Subcutaneous abdominal adipose tissue (tissue), 5 donors: Measurements from ENCODE around the gene PBX4.
A peak's percentile ranks its signal among the peaks of the same experiment; 100 is the strongest.

Experiments
- H3K27ac ChIP-seq: one replicate; pipeline ENCODE4 v1.7.0; 2013; ENCODE audit warnings: low read depth, mild to moderate bottlenecking, inconsistent platforms, low read length, moderate library complexity
- H3K27me3 ChIP-seq, 5 donors: one replicate each; pipeline ENCODE4 v1.7.0; 2013; ENCODE audit warnings: low read length in 5 of 5, inconsistent platforms in 1 of 5; ENCODE audit not compliant: control insufficient read depth in 5 of 5, insufficient read depth in 4 of 5
- H3K36me3 ChIP-seq, 5 donors: one replicate each; pipeline ENCODE4 v1.7.0; 2013; ENCODE audit warnings: low read length in 5 of 5; ENCODE audit not compliant: control insufficient read depth in 5 of 5, insufficient read depth in 5 of 5
- H3K4me1 ChIP-seq, 5 donors: one replicate each; pipeline ENCODE4 v1.7.0; 2013; ENCODE audit warnings: low read length in 5 of 5, mild to moderate bottlenecking in 3 of 5, moderate library complexity in 1 of 5; ENCODE audit not compliant: control insufficient read depth in 5 of 5, insufficient read depth in 5 of 5
- H3K4me3 ChIP-seq, 5 donors: one replicate each; pipeline ENCODE4 v1.7.0; 2013; ENCODE audit warnings: low read length in 5 of 5, low read depth in 1 of 5
- H3K9ac ChIP-seq, 5 donors: one replicate each; pipeline ENCODE4 v1.7.0; 2013; ENCODE audit warnings: low read length in 5 of 5, mild to moderate bottlenecking in 4 of 5, moderate library complexity in 3 of 5
- H3K9me3 ChIP-seq, 5 donors: one replicate each; pipeline ENCODE4 v1.7.0; 2013; ENCODE audit warnings: low read length in 5 of 5; ENCODE audit not compliant: control insufficient read depth in 5 of 5
- donor health status: healthy.
- donor health status: healthy.
- donor health status: healthy.
- donor health status: healthy.
- donor health status: healthy.

PBX4 gene

DNA sequence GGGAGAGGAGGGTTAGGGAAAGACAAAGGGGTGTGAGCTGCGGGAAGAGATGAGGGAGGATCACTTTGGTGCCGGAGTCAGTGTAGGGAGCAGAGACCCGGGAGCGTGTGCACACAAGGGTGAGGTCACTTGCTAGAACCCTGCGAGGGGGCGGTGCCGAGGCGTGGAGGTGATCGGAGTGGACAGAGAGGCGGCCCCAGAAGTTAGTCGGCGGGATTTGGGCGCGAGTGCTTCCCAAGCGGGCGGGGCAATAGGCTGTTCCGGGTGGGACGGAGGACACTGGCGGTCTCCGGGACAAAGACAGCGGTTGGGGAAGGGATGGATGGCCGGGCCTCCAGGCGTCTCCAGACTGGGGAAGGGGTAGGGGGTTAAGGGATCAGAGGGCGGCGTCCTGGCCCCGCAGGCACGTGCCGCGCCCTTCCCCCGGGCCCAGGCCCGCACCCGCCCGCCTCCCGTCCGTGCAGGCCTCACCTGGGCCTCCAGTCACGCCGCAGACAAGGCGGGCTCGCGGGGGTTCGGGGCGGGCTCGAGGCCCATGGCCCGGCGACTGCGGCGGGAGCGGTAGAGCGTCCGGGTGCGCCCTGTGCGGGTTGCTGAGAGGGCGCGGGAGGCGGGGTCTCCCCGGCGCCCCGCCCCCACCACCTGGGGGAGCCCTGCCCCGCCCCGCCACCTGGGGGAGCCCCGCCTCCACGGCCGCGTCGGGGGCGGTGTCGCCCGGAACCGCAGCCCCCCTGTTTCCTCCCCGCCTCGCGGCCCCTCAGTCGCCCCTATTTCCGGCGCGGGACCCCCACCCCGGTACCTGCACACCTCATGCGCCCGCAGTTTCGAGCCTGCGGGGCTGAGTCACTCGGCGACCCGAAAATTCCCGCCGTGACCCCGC is 9.4 kb upstream of the PBX4 start, which contains the start of gene LPAR2:
Gene LPAR2, minus strand, starts transcription at position 600 of the 880 bp plus-strand sequence. CDS start 945 bp downstream, outside the sequence.
- Histone ChIP-seq H3K4me3 (peak within 1 kb of the TSS; percentile 49 to 66 (median 56)), H3K36me3 (peaks cover 0 to 17% (median 4%) of the 10 kb centered on the region in 5 donors), H3K9ac (peak within 1 kb of the TSS in 4 of 5 donors; percentile 39 to 67 (median 56)), H3K27ac (no peak within 1 kb of the TSS), H3K27me3 (peaks cover 0 to 8% (median 0%) of the 10 kb centered on the region in 5 donors), H3K4me1 (peaks cover 2 to 19% (median 13%) of the 10 kb centered on the region in 5 donors), H3K9me3 (no peaks in the 10 kb centered on the region)

- Histone ChIP-seq H3K4me3 (peak overlapping the region in 3 of 5 donors; percentile 53 to 66 (median 56)), H3K36me3 (peaks cover 0 to 11% (median 2%) of the 10 kb centered on the region in 5 donors), H3K27me3 (peaks cover 0 to 8% (median 0%) of the 10 kb centered on the region in 5 donors), H3K9ac (peak overlapping the region in 1 of 5 donors; percentile 60), H3K27ac (no peak overlapping the region), H3K4me1 (peaks cover 2 to 19% (median 13%) of the 10 kb centered on the region in 5 donors), H3K9me3 (no peaks in the 10 kb centered on the region)
These were observed 8.3 kb upstream of the PBX4 start for GRCh38 chr19:19626516-19627472.

- Histone ChIP-seq H3K27ac (no peak overlapping the region), H3K4me1 (peaks cover 2 to 20% (median 13%) of the 10 kb centered on the region in 5 donors), H3K9ac (no peak overlapping the region), H3K4me3 (no peak overlapping the region), H3K27me3 (peaks cover 0 to 8% (median 0%) of the 10 kb centered on the region in 5 donors), H3K9me3 (no peaks in the 10 kb centered on the region), H3K36me3 (peaks cover 0 to 5% (median 0%) of the 10 kb centered on the region in 5 donors)
These were observed 5.6 kb upstream of the PBX4 start for GRCh38 chr19:19624032-19624570.

DNA sequence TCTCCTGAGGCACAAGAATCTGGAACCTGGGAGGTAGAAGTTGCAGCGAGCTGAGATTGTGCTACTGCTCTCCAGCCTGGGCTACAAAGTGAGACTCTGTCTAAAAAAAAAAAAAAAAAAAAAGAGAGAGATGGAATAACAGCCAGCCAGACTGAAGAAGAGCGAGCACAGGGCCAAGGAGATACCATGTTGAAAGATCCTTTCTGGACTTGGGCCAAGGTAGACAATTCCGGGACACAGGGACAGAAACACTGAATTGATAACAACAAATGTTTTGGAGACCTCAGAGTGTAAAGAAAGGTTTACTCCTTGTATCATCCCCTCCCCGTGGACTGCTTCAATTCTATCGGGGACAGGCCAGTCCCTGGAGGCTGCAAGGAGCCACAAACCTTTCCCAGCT is 4.9 kb upstream of the PBX4 start:
- Histone ChIP-seq H3K27me3 (peaks cover 0 to 8% (median 0%) of the 10 kb centered on the region in 5 donors), H3K9ac (no peak overlapping the region), H3K36me3 (peaks cover 0 to 5% (median 0%) of the 10 kb centered on the region in 5 donors), H3K27ac (no peak overlapping the region), H3K9me3 (no peaks in the 10 kb centered on the region), H3K4me1 (peaks cover 2 to 22% (median 13%) of the 10 kb centered on the region in 5 donors), H3K4me3 (no peak overlapping the region)

DNA sequence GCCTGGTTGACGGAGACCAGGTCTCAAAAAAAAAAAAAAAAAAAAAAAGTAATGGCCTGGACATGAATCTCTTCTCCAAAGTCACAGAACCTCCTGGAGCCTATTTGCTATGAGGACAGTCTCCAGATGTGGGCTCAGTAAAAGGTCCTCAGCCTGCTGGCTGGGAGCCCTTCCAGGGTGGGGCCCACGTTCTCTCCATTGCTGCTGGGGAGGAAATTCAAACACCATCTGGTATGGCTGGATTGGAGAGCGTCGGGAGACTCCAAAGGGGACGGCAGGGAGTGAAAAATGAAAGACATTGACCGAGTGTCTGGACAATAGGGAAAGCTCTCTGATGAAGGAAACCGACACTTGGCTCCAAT is 1.3 kb upstream of the PBX4 start:
- peaks cover 0 to 5% (median 0%) of the 10 kb centered on the region in 5 donors for H3K36me3 ChIP-seq
- H3K9me3 ChIP-seq = no peaks in the 10 kb centered on the region
- no peak overlapping the region for H3K27ac ChIP-seq
- no peak overlapping the region for H3K4me3 ChIP-seq
- H3K27me3 ChIP-seq = no peaks in the 10 kb centered on the region
- no peak overlapping the region for H3K9ac ChIP-seq
- H3K4me1 ChIP-seq = peaks cover 0 to 17% (median 12%) of the 10 kb centered on the region in 5 donors

DNA sequence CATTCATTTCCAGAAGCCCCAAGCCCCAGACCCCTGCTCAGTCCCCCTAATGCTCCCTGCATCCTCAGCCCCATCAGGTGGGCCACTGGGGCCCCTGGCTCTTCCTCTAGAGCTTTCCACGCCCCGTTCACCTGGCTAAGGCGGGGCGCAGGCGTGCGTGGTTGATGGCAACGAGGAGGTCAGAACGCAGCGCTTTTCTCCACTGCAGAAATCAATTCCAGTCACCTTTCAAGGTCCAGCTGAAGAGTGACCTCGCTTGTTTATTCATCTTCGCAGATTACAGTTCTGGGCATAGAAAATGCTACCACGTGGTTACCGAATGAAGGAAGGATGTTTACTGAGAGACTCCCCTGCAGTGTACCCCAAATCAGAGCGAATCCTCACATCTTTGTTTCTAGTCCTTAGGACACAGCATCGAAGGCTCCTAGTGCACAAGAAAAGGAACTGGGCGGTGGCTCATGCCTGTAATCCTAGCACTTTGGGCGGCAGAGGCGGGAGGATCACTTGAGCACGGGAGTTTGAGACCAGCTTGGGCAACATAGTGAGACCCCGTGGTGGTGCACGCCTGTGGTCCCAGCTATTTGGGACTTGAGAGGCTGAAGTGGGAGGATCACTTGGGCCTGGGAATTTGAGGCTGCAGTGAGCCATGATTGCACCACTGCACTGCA is 828 bp upstream of the PBX4 start:
- H3K4me1 ChIP-seq = peaks cover 0 to 17% (median 12%) of the 10 kb centered on the region in 5 donors
- H3K4me3 ChIP-seq = peak overlapping the region in 2 of 5 donors; percentile 55 to 68
- H3K27ac ChIP-seq = no peak overlapping the region
- peaks cover 0 to under 1% (median 0%) of the 10 kb centered on the region in 5 donors for H3K36me3 ChIP-seq
- H3K9me3 ChIP-seq = no peaks in the 10 kb centered on the region
- no peaks in the 10 kb centered on the region for H3K27me3 ChIP-seq
- no peak overlapping the region for H3K9ac ChIP-seq

GRCh38 chr19:19615086-19615485 is 3.4 kb downstream of the PBX4 start:
- Histone ChIP-seq H3K36me3 (no peaks in the 10 kb centered on the region), H3K27ac (no peak overlapping the region), H3K27me3 (no peaks in the 10 kb centered on the region), H3K9me3 (no peaks in the 10 kb centered on the region), H3K9ac (no peak overlapping the region), H3K4me3 (no peak overlapping the region), H3K4me1 (peaks cover 0 to 20% (median 12%) of the 10 kb centered on the region in 5 donors)

DNA sequence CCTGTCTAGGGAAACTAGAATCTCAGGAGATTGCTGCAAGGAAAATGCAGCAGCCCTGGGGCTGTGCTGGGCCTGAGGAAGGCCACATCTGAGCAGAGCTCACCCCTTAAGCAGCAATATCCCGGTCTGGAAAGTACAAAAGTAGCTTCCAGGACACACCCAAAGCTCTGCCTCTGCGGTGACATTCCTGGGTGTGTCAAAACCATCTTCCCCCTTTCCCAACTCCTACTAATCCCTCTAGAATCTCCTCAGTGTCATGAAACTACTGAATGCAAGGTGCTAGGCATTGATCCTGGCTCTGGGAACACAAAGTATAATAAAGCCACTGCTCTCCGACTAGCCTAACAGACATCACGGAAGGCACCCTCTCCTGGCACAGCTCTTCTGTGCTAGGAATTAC is 5.0 kb downstream of the PBX4 start:
- no peaks in the 10 kb centered on the region for H3K27me3 ChIP-seq
- no peak overlapping the region for H3K9ac ChIP-seq
- H3K27ac ChIP-seq = no peak overlapping the region
- H3K36me3 ChIP-seq = no peaks in the 10 kb centered on the region
- H3K4me3 ChIP-seq = no peak overlapping the region
- peaks cover 0 to 11% (median 8%) of the 10 kb centered on the region in 5 donors for H3K4me1 ChIP-seq
- no peaks in the 10 kb centered on the region for H3K9me3 ChIP-seq
